ENCODE data around the gene CFAP410. TPM values are rescaled to one million over a fixed set of nuclear protein-coding genes. Genes with fewer than 3 reads are reported as not detected.

Gene CFAP410
- total and polyA plus RNA-seq, 8 donors = 21.1 to 118 (median 32.8) TPM

DNA sequence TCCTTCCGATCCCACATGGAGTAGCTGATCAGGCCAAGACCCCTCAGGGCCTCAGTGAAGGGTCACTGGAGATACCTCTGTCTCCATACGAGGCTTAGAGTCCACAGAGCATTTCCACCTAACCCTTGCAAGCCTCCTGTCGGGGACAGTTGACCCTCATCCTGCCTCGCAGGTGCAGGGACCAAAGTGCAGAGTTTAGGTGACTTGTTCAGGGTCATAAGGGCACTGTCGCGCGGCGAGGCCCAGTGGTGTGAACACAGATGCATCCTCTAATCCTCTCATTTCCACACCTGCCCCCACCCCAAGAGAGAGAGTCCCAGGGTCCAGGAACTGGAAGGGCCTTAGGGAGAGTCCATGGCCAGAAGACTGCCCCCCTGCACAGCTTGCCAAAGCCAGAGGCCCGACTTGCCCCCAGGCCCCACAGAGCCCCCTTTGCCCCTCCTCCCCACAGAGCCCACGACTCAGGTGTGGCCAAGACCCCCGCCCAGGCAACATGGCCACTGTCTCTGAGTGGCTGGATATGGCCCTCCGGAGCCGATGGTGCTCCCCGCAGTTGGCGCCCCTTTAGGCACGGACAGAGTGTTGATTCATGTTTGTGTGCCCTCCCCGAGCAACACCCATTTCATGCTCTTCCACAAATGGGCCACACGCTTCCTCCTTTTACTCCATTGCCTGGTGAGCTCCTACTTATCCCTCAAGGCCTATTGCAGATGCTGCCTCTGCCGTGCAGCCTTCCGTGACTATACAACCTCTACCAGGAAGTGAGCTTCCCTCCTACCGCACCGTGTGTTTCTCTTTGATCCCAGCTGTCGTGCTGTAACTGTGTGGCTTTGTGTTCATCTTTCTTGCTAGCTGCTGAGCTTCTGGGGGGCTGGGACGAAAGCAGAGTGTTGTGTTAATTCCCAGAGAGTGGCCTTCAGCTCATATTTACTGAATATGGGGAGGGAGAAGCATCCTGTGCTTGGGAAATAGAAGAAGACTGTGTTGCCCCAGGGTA is 15.9 kb upstream of the CFAP410 start:
- peaks cover 0 to 6% (median 0%) of the 10 kb centered on the region in 4 donors for H3K36me3 ChIP-seq
- intact Hi-C loops (cut with DNase I; ENCODE audit: low total_unique reads) = loop anchor here (10.0 kb wide), 1 partner anchor 120 kb away; no protein-coding TSS in a partner anchor
- H3K4me1 ChIP-seq = peaks cover 0 to 38% (median 7%) of the 10 kb centered on the region in 4 donors
- H3K27ac ChIP-seq = peak overlapping the region in 2 of 5 donors; percentile 52 to 83
- H3K9me3 ChIP-seq = no peaks in the 10 kb centered on the region
- 67 to 76% (median 74%) methylated on average over 24 of the region's 24 CpGs for WGBS, 5 donors
- peak overlapping the region in 2 of 4 donors; percentile 21 to 32 for H3K4me3 ChIP-seq
- no peak for TF ChIP-seq POLR2AphosphoS5 (IDR thresholded peaks at IDR 0.05)
- no peak for TF ChIP-seq POLR2A (IDR thresholded peaks at IDR 0.05)
- no peak for TF ChIP-seq EP300 (IDR thresholded peaks at IDR 0.05)
- TF ChIP-seq, protein P1, sequence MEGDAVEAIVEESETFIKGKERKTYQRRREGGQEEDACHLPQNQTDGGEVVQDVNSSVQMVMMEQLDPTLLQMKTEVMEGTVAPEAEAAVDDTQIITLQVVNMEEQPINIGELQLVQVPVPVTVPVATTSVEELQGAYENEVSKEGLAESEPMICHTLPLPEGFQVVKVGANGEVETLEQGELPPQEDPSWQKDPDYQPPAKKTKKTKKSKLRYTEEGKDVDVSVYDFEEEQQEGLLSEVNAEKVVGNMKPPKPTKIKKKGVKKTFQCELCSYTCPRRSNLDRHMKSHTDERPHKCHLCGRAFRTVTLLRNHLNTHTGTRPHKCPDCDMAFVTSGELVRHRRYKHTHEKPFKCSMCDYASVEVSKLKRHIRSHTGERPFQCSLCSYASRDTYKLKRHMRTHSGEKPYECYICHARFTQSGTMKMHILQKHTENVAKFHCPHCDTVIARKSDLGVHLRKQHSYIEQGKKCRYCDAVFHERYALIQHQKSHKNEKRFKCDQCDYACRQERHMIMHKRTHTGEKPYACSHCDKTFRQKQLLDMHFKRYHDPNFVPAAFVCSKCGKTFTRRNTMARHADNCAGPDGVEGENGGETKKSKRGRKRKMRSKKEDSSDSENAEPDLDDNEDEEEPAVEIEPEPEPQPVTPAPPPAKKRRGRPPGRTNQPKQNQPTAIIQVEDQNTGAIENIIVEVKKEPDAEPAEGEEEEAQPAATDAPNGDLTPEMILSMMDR (IDR thresholded peaks at IDR 0.05) = no peak
- H3K27me3 ChIP-seq = peaks cover 7 to 47% (median 22%) of the 10 kb centered on the region in 3 donors
- no peak for DNase-seq

DNA sequence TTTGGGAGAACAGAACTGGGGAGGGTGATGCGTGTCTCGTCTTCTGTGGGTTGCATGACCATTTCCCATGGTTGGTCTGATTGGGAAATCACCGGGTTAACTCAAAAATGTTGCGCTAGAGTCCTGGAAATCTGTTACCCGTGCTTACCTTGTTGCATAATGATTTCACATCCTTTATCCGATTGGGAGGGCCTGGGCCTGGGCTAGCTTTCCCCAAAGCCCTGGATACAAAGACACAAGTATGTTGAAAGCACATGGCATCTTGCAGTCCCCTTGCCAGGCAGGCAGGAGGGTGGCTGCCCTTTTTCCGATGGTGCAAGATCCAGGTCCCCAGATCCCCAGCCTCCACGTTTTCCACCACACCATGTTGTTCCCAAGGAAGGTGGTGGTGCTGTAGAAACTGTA is 14.8 kb upstream of the CFAP410 start:
- peaks cover 16 to 58% (median 33%) of the 10 kb centered on the region in 3 donors for H3K27me3 ChIP-seq
- H3K36me3 ChIP-seq = peaks cover 0 to 6% (median 0%) of the 10 kb centered on the region in 4 donors
- intact Hi-C loops (cut with DNase I; ENCODE audit: low total_unique reads) = loop anchor here (10.0 kb wide), 1 partner anchor 121 kb away; no protein-coding TSS in a partner anchor
- H3K27ac ChIP-seq = peak overlapping the region in 4 of 5 donors; percentile 47 to 83 (median 55)
- 65 to 78% (median 72%) methylated on average over 8 of the region's 8 CpGs for WGBS, 5 donors
- no peak for TF ChIP-seq POLR2A (IDR thresholded peaks at IDR 0.05)
- TF ChIP-seq POLR2AphosphoS5 (IDR thresholded peaks at IDR 0.05) = no peak
- TF ChIP-seq, protein P1 (IDR thresholded peaks at IDR 0.05) = no peak
- no peak for TF ChIP-seq EP300 (IDR thresholded peaks at IDR 0.05)
- H3K9me3 ChIP-seq = no peaks in the 10 kb centered on the region
- no peak for DNase-seq
- H3K4me1 ChIP-seq = peaks cover 0 to 42% (median 11%) of the 10 kb centered on the region in 4 donors
- H3K4me3 ChIP-seq = peak overlapping the region in 3 of 4 donors; percentile 5 to 32 (median 21)

GRCh38 chr21:44353191-44353970 is 14.2 kb upstream of the CFAP410 start, which contains the start of gene TRPM2:
Gene TRPM2 (plus strand): TSS chr21:44353621. CDS start chr21:44353701, 80 bp downstream.
- intact Hi-C loops (cut with DNase I; ENCODE audit: low total_unique reads) = loop anchor here (10.0 kb wide), 1 partner anchor 121 kb away; no protein-coding TSS in a partner anchor
- peak within 1 kb of the TSS in 3 of 4 donors; percentile 5 to 32 (median 21) for H3K4me3 ChIP-seq
- no peaks in the 10 kb centered on the region for H3K9me3 ChIP-seq
- peaks cover 16 to 64% (median 36%) of the 10 kb centered on the region in 3 donors for H3K27me3 ChIP-seq
- no peak for TF ChIP-seq POLR2A (IDR thresholded peaks at IDR 0.05)
- no peak for TF ChIP-seq EP300 (IDR thresholded peaks at IDR 0.05)
- no peak for TF ChIP-seq POLR2AphosphoS5 (IDR thresholded peaks at IDR 0.05)
- TF ChIP-seq, protein P1 (IDR thresholded peaks at IDR 0.05) = no peak
- peaks cover 0 to 6% (median 0%) of the 10 kb centered on the region in 4 donors for H3K36me3 ChIP-seq
- H3K27ac ChIP-seq = peak within 1 kb of the TSS; percentile 14 to 83 (median 52)
- H3K4me1 ChIP-seq = peaks cover 0 to 42% (median 11%) of the 10 kb centered on the region in 4 donors
- peak; percentile 40 to 61 for DNase-seq
- 54 to 69% (median 64%) methylated on average over 17 to 21 of the region's 21 CpGs for WGBS, 5 donors

All from stomach (tissue), 9 donors.